ENCODE measurements around the gene PFN1.

Gene PFN1

GRCh38 chr17:4938069-4938491 is 10.2 kb downstream of the PFN1 start:
- H3K27ac ChIP-seq (ENCODE audit: low read depth, low read length, poor library complexity, severe bottlenecking), result no peak overlapping the region
- peaks cover 36% of the 10 kb centered on the region for H3K4me1 ChIP-seq (ENCODE audit: insufficient read depth, low read length, severe bottlenecking)
- H3K9ac ChIP-seq (ENCODE audit: low read length), result peak overlapping the region; percentile 98; the same call in 1 of the 2 replicates
- peaks cover 16% of the 10 kb centered on the region; the same call in 1 of the 2 replicates for H3K79me2 ChIP-seq (ENCODE audit: insufficient read depth, low read length)
- H3K9me2 ChIP-seq (ENCODE audit: low read depth, low read length), result no peaks in the 10 kb centered on the region
- H3K27me3 ChIP-seq (ENCODE audit: insufficient read depth, low read length), result no peaks in the 10 kb centered on the region
- H2AFZ ChIP-seq (ENCODE audit: low read length), result no peak overlapping the region
- peak overlapping the region; percentile 84 for H3K4me2 ChIP-seq (ENCODE audit: low read length)
- H3K36me3 ChIP-seq (ENCODE audit: insufficient read depth, low read length), result peaks cover 53% of the 10 kb centered on the region
- H3K4me3 ChIP-seq (ENCODE audit: low read depth, low read length, poor library complexity, severe bottlenecking), result peak overlapping the region; percentile 85
- no peaks in the 10 kb centered on the region for H3K9me3 ChIP-seq (ENCODE audit: low read length)
- H3F3A ChIP-seq (ENCODE audit: insufficient read depth, low read length), result no peaks in the 10 kb centered on the region
- no peaks in the 10 kb centered on the region for H4K20me1 ChIP-seq (ENCODE audit: insufficient read depth, low read length)
- TF ChIP-seq CTCF (IDR thresholded peaks at IDR 0.05; ENCODE audit: low read length) (no peak), EZH2 (IDR thresholded peaks at IDR 0.05; ENCODE audit: borderline replicate concordance, low read length) (no peak)

GRCh38 chr17:4937553-4937952 is 10.8 kb downstream of the PFN1 start:
- TF ChIP-seq CTCF (IDR thresholded peaks at IDR 0.05; ENCODE audit: low read length) (no peak), EZH2 (IDR thresholded peaks at IDR 0.05; ENCODE audit: borderline replicate concordance, low read length) (no peak)
- H3K27ac ChIP-seq (ENCODE audit: low read depth, low read length, poor library complexity, severe bottlenecking), result no peak overlapping the region
- H4K20me1 ChIP-seq (ENCODE audit: insufficient read depth, low read length), result no peaks in the 10 kb centered on the region
- H3K36me3 ChIP-seq (ENCODE audit: insufficient read depth, low read length), result peaks cover 48% of the 10 kb centered on the region
- no peaks in the 10 kb centered on the region for H3K9me3 ChIP-seq (ENCODE audit: low read length)
- H3K27me3 ChIP-seq (ENCODE audit: insufficient read depth, low read length), result no peaks in the 10 kb centered on the region
- no peak overlapping the region for H2AFZ ChIP-seq (ENCODE audit: low read length)
- no peak overlapping the region for H3K9ac ChIP-seq (ENCODE audit: low read length)
- H3K79me2 ChIP-seq (ENCODE audit: insufficient read depth, low read length), result peaks cover 16% of the 10 kb centered on the region; the same call in 1 of the 2 replicates
- no peaks in the 10 kb centered on the region for H3F3A ChIP-seq (ENCODE audit: insufficient read depth, low read length)
- no peak overlapping the region for H3K4me3 ChIP-seq (ENCODE audit: low read depth, low read length, poor library complexity, severe bottlenecking)
- no peaks in the 10 kb centered on the region for H3K9me2 ChIP-seq (ENCODE audit: low read depth, low read length)
- H3K4me2 ChIP-seq (ENCODE audit: low read length), result no peak overlapping the region
- peaks cover 34% of the 10 kb centered on the region for H3K4me1 ChIP-seq (ENCODE audit: insufficient read depth, low read length, severe bottlenecking)

- peaks cover 22% of the 10 kb centered on the region for H3K4me1 ChIP-seq (ENCODE audit: insufficient read depth, low read length, severe bottlenecking)
Observed at GRCh38 chr17:4936436-4936835, 11.9 kb downstream of the PFN1 start.

More at GRCh38 chr17:4936436-4936835, 11.9 kb downstream of the PFN1 start:
- Histone ChIP-seq H3K36me3 (ENCODE audit: insufficient read depth, low read length) (peaks cover 37% of the 10 kb centered on the region), H2AFZ (ENCODE audit: low read length) (no peak overlapping the region), H4K20me1 (ENCODE audit: insufficient read depth, low read length) (no peaks in the 10 kb centered on the region), H3F3A (ENCODE audit: insufficient read depth, low read length) (no peaks in the 10 kb centered on the region), H3K79me2 (ENCODE audit: insufficient read depth, low read length) (peaks cover 16% of the 10 kb centered on the region; the same call in 1 of the 2 replicates), H3K9me3 (ENCODE audit: low read length) (no peaks in the 10 kb centered on the region), H3K9ac (ENCODE audit: low read length) (no peak overlapping the region), H3K4me2 (ENCODE audit: low read length) (no peak overlapping the region), H3K4me3 (ENCODE audit: low read depth, low read length, poor library complexity, severe bottlenecking) (no peak overlapping the region), H3K27me3 (ENCODE audit: insufficient read depth, low read length) (no peaks in the 10 kb centered on the region), H3K27ac (ENCODE audit: low read depth, low read length, poor library complexity, severe bottlenecking) (no peak overlapping the region), H3K9me2 (ENCODE audit: low read depth, low read length) (no peaks in the 10 kb centered on the region)
- TF ChIP-seq EZH2 (IDR thresholded peaks at IDR 0.05; ENCODE audit: borderline replicate concordance, low read length) (no peak), CTCF (IDR thresholded peaks at IDR 0.05; ENCODE audit: low read length) (no peak)

Data from OCI-LY1 (cell line).